Esophagus muscularis mucosa (tissue), 4 donors: ENCODE results near the gene ZNF362. TPM values are rescaled to one million over a fixed set of nuclear protein-coding genes. Genes with fewer than 3 reads are reported as not detected.
A peak's percentile ranks its signal among the peaks of the same experiment; 100 is the strongest.

Experiments used
- DNase-seq: peaks from one replicate; pipeline ENCODE4 v3.0.0-alpha.2; 2017; ENCODE audit errors: extremely low spot score
- H3K27ac ChIP-seq, 4 donors: fragments of 200-600 bp; sonication (generic); replicated peaks in 1 of 4; 1 replicate in 3 of 4; 2 replicates in 1 of 4; pipeline ENCODE4 v1.5.1; 2016 to 2019; ENCODE audit warnings: mild to moderate bottlenecking in 1 of 4
- H3K27me3 ChIP-seq, 4 donors: fragments of 200-600 bp; sonication (generic); one replicate each; pipeline versions ENCODE4 v1.5.1 to v1.6.0; 2016 to 2019
- H3K36me3 ChIP-seq, 4 donors: fragments of 200-600 bp; sonication (generic); one replicate each; pipeline ENCODE4 v1.5.1; 2016 to 2019
- H3K4me1 ChIP-seq, 4 donors: fragments of 200-600 bp; sonication (generic); one replicate each; pipeline ENCODE4 v1.5.1; 2016 to 2019
- H3K4me3 ChIP-seq, 4 donors: fragments of 200-600 bp; sonication (generic); 1 replicate in 2 of 4; 2 replicates in 2 of 4; pipeline ENCODE4 v1.5.1; 2016 to 2019; ENCODE audit warnings: mild to moderate bottlenecking in 4 of 4, moderate library complexity in 1 of 4
- H3K9me3 ChIP-seq, 4 donors: fragments of 200-600 bp; sonication (generic); 1 replicate in 3 of 4; 2 replicates in 1 of 4; pipeline ENCODE4 v1.5.1; 2016 to 2019
- CTCF ChIP-seq, 3 experiments: fragments of 200-600 bp in 2 of 3; fragments of 450-650 bp in 1 of 3; sonication (generic) in 2 of 3; IDR thresholded peaks; one replicate each; pipeline ENCODE4 v1.5.1; 2017 to 2019; ENCODE audit warnings: antibody characterized with exemption in 3 of 3, mild to moderate bottlenecking in 2 of 3, moderate library complexity in 1 of 3
- EP300 ChIP-seq: sonication (generic); formaldehyde crosslinking; IDR thresholded peaks from one replicate; pipeline ENCODE4 v1.6.1; 2017; ENCODE audit warnings: antibody characterized with exemption
- POLR2A ChIP-seq: fragments of 450-650 bp; IDR thresholded peaks from one replicate; pipeline ENCODE4 v1.6.1; 2017; ENCODE audit warnings: antibody characterized with exemption, moderate library complexity, mild to moderate bottlenecking, low read depth
- POLR2AphosphoS5 ChIP-seq, 2 donors: sonication (generic); formaldehyde crosslinking; IDR thresholded peaks; one replicate each; pipeline ENCODE4 v1.6.1; 2017; ENCODE audit warnings: antibody characterized with exemption in 2 of 2
- WGBS: methylation state at CpG from one replicate; pipeline ENCODE4 v1.1.5; 2018; 5-methylcytosine and 5-hydroxymethylcytosine counted together
- intact Hi-C: fragments of 100-400 bp; cut with DNase I; formaldehyde crosslinking; loops from one replicate; pipeline ENCODE4 v1.15.1; 2023
- total RNA-seq, 4 donors: library from RNA; depleted of rRNA; stranded (reverse); fragments of >200 nt; gene quantifications; one replicate each; pipeline versions ENCODE4 v1.1.0 to v1.2.1, GENCODE V29; 2016

Gene ZNF362, protein sequence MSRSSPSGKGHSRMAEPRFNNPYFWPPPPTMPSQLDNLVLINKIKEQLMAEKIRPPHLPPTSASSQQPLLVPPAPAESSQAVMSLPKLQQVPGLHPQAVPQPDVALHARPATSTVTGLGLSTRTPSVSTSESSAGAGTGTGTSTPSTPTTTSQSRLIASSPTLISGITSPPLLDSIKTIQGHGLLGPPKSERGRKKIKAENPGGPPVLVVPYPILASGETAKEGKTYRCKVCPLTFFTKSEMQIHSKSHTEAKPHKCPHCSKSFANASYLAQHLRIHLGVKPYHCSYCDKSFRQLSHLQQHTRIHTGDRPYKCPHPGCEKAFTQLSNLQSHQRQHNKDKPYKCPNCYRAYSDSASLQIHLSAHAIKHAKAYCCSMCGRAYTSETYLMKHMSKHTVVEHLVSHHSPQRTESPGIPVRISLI
- 10 to 100 TPM; 17.2 to 35.3 (median 25.1) TPM for total RNA-seq

- DNase-seq, result no peak
- WGBS, result 2% methylated on average over 36 of the region's 88 CpGs
These were observed at the start of gene ZNF362 for GRCh38 chr1:33256471-33257206. TSS of gene ZNF362 (plus strand) at chr1:33256492. CDS start at chr1:33270575, 14,083 bp downstream.

DNA sequence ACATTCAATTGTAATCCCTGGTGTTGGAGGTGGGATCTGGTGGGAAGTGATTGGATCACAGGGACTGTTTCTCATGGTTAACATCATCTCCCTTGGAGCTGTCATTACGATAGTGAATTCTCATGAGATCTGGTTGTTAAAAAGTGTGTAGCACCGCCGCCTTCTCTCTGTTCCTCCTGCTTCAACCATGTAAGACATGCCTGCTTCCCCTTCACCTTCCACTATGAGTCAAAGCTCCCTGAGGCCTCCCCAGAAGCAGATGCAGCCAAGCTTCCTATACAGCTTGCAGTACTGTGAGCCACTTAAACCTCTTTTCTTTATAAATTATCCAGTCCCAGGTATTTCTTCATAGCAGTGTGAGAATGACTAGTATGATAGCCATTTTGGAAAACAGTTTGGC is 44.3 kb upstream of the ZNF362 start:
- H3K9me3 ChIP-seq, result no peaks in the 10 kb centered on the region
- no peaks in the 10 kb centered on the region for H3K27me3 ChIP-seq
- H3K36me3 ChIP-seq, result no peaks in the 10 kb centered on the region
- WGBS, result 98% methylated on average over 3 of the region's 3 CpGs
- TF ChIP-seq POLR2A, result no peak
- no peak for TF ChIP-seq EP300
- TF ChIP-seq CTCF (IDR thresholded peaks at IDR 0.05), result no peak
- no peak for TF ChIP-seq POLR2AphosphoS5 (IDR thresholded peaks at IDR 0.05)
- H3K4me3 ChIP-seq, result no peak overlapping the region
- peak; percentile 60 for DNase-seq
- H3K27ac ChIP-seq, result no peak overlapping the region
- H3K4me1 ChIP-seq, result no peaks in the 10 kb centered on the region
- intact Hi-C loops, result loop anchor here (10.0 kb wide), 1 partner anchor 153 kb away; no protein-coding TSS in a partner anchor

More at GRCh38 chr1:33256471-33257206, at the start of gene ZNF362:
- no peaks in the 10 kb centered on the region for H3K36me3 ChIP-seq
- TF ChIP-seq POLR2AphosphoS5 (IDR thresholded peaks at IDR 0.05) (no peak), POLR2A (no peak), CTCF (IDR thresholded peaks at IDR 0.05) (peak in 1 of 3 experiments; percentile 25), EP300 (no peak)
- peak within 1 kb of the TSS; percentile 93 to 97 (median 96) for H3K27ac ChIP-seq
- H3K4me1 ChIP-seq, result peaks cover 33 to 53% (median 51%) of the 10 kb centered on the region in 4 donors
- H3K4me3 ChIP-seq, result peak within 1 kb of the TSS; percentile 67 to 86 (median 71)
- intact Hi-C loops, result no loop called here
- no peaks in the 10 kb centered on the region for H3K27me3 ChIP-seq
- H3K9me3 ChIP-seq, result no peaks in the 10 kb centered on the region

- DNase-seq, result peak; percentile 47
- WGBS, result 88% methylated on average over 7 of the region's 7 CpGs
- intact Hi-C loops, result loop anchor here (5.0 to 10.0 kb wide), 2 partner anchors 145 to 252 kb away; partner anchors contain the start of gene ZSCAN20
These were observed 36.2 kb upstream of the ZNF362 start for GRCh38 chr1:33219886-33220661.

More at GRCh38 chr1:33219886-33220661, 36.2 kb upstream of the ZNF362 start:
- Histone ChIP-seq H3K4me3 (no peak overlapping the region), H3K27ac (no peak overlapping the region), H3K36me3 (no peaks in the 10 kb centered on the region), H3K9me3 (peaks cover 0 to 12% (median 4%) of the 10 kb centered on the region in 4 donors), H3K4me1 (no peaks in the 10 kb centered on the region), H3K27me3 (no peaks in the 10 kb centered on the region)
- TF ChIP-seq POLR2AphosphoS5 (IDR thresholded peaks at IDR 0.05) (no peak), EP300 (no peak), CTCF (IDR thresholded peaks at IDR 0.05) (no peak), POLR2A (no peak)
